ENCODE results near the gene FAT1. TPM values are rescaled to one million over a fixed set of nuclear protein-coding genes. Genes with fewer than 3 reads are reported as not detected.

FAT1 gene
- total RNA-seq, 1 experiment from 2014 or later: 197 TPM

DNA sequence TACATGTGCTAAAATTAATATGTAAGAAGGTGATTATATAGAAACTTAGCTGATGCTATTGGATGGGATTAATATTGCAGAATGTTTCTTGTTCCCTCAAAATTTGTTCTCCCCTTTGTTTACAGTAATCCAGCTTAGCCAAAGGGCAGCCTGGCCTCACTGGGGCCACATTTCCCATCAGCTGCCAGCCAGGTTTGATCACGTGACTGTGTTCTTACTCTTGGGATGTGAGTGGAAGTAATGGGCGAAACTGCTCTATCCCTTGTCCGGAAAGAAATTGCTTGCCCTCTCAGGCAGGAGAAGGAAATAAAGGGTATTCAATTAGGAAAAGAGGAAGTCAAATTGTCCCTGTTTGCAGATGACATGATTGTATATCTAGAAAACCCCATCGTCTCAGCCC, 44.1 kb upstream of the FAT1 start:
- intact Hi-C loops (cut with micrococcal nuclease; ENCODE audit: unreplicated experiment): no loop called here

DNA sequence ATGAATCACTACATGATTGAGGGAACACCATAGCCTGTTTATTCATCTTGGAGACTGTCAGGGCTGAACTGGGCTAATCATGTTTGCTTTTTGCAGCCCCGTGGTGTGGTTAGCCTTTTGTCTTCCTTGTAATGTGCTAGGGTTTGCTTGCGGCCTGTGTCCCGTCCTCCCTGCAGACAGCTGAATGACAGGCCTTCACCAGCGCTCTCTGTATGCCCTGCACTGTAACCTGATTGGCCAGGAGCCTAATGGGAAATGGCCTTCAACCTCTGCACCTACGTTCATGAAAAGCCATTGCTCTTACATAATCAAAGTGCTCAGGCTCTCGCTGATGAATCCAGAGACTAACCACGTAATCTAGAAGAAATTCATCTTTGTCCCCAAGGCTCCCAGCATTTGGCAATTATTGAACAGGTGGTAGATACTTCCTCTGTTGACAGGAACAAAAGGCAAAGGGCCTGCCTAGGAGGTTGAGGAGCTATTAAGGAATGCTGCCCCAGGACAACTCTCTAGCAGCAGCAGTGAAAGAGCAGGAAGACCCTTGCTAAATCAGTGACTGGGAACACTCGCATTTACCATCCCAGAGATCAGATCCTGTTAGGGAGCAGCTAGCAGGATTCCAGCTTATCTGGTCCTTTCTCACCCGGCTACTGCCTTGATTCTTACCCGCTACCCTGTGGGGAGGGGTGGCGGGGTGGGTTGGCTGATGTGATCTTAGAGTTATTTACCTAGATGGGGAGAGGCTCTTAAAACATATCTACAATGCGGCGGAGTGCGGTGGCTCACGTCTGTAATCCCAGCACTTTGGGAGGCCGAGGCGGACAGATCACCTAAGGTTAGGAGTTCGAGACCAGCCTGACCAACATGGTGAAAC, 42.3 kb upstream of the FAT1 start:
- TF ChIP-seq, protein P1, sequence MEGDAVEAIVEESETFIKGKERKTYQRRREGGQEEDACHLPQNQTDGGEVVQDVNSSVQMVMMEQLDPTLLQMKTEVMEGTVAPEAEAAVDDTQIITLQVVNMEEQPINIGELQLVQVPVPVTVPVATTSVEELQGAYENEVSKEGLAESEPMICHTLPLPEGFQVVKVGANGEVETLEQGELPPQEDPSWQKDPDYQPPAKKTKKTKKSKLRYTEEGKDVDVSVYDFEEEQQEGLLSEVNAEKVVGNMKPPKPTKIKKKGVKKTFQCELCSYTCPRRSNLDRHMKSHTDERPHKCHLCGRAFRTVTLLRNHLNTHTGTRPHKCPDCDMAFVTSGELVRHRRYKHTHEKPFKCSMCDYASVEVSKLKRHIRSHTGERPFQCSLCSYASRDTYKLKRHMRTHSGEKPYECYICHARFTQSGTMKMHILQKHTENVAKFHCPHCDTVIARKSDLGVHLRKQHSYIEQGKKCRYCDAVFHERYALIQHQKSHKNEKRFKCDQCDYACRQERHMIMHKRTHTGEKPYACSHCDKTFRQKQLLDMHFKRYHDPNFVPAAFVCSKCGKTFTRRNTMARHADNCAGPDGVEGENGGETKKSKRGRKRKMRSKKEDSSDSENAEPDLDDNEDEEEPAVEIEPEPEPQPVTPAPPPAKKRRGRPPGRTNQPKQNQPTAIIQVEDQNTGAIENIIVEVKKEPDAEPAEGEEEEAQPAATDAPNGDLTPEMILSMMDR (IDR thresholded peaks at IDR 0.05; ENCODE audit: unreplicated experiment): no peak
- H3K4me3 Mint-ChIP-seq (ENCODE audit: low read depth, unreplicated experiment): peak overlapping the region; percentile 46
- intact Hi-C loops (cut with micrococcal nuclease; ENCODE audit: unreplicated experiment): loop anchor here (1.0 to 2.0 kb wide), 3 partner anchors 37 to 171 kb away; no protein-coding TSS in a partner anchor
- CTCF ChIA-PET: interaction anchor here (0.5 to 1.7 kb wide), 7 partner anchors 16 to 1670 kb away, joined by 3 to 7 read pairs (median 3); no protein-coding TSS in a partner anchor
- peak overlapping the region; percentile 89 for H3K27ac Mint-ChIP-seq (ENCODE audit: unreplicated experiment)
- peaks cover 12% of the 10 kb centered on the region for H3K36me3 Mint-ChIP-seq (ENCODE audit: insufficient read depth, unreplicated experiment)
- no peaks in the 10 kb centered on the region for H3K27me3 Mint-ChIP-seq (ENCODE audit: unreplicated experiment)
- peaks cover 21% of the 10 kb centered on the region for H3K4me1 Mint-ChIP-seq (ENCODE audit: low read depth, unreplicated experiment)
- BruUV-seq (replicated peaks): no TSS peak
- DNase-seq: peak; percentile 65
- no peaks in the 10 kb centered on the region for H3K9me3 Mint-ChIP-seq (ENCODE audit: low read depth, unreplicated experiment)

More for the DNA sequence above, 44.1 kb upstream of the FAT1 start:
- Mint-ChIP-seq H3K36me3 (ENCODE audit: insufficient read depth, unreplicated experiment) (peaks cover 12% of the 10 kb centered on the region), H3K4me3 (ENCODE audit: low read depth, unreplicated experiment) (no peak overlapping the region), H3K9me3 (ENCODE audit: low read depth, unreplicated experiment) (no peaks in the 10 kb centered on the region), H3K27ac (ENCODE audit: unreplicated experiment) (peak overlapping the region; percentile 62), H3K4me1 (ENCODE audit: low read depth, unreplicated experiment) (peaks cover 30% of the 10 kb centered on the region), H3K27me3 (ENCODE audit: unreplicated experiment) (no peaks in the 10 kb centered on the region)
- TF ChIP-seq, protein P1 (IDR thresholded peaks at IDR 0.05; ENCODE audit: unreplicated experiment): no peak
- CTCF ChIA-PET: no interaction called here
- DNase-seq: no peak
- BruUV-seq (replicated peaks): no TSS peak

DNA sequence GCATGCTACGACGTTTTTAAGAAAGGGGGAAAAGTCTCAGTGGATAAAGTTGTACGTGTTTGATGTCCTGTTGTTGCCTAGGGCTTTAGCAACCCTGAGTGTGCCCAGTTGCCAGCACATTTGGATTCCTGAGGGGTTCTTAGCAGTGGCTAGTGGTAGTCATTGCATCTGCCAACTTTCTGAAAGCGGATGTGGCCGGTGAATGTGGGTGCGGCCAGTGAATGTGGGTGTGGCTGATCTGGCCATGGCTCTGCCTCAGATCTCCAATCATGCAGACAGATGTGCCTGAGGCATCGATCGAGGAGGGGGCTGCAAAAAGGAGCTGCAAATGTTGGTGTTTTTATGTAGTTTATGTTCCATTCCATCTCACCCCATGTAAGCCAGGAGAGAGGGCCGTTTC, 41.5 kb upstream of the FAT1 start:
- BruUV-seq (replicated peaks): no TSS peak
- H3K4me1 Mint-ChIP-seq (ENCODE audit: low read depth, unreplicated experiment): peaks cover 21% of the 10 kb centered on the region
- H3K4me3 Mint-ChIP-seq (ENCODE audit: low read depth, unreplicated experiment): peak overlapping the region; percentile 46
- no peaks in the 10 kb centered on the region for H3K27me3 Mint-ChIP-seq (ENCODE audit: unreplicated experiment)
- H3K27ac Mint-ChIP-seq (ENCODE audit: unreplicated experiment): peak overlapping the region; percentile 89
- peaks cover 12% of the 10 kb centered on the region for H3K36me3 Mint-ChIP-seq (ENCODE audit: insufficient read depth, unreplicated experiment)
- H3K9me3 Mint-ChIP-seq (ENCODE audit: low read depth, unreplicated experiment): no peaks in the 10 kb centered on the region
- intact Hi-C loops (cut with micrococcal nuclease; ENCODE audit: unreplicated experiment): loop anchor here (1.0 to 2.0 kb wide), 3 partner anchors 36 to 172 kb away; no protein-coding TSS in a partner anchor
- TF ChIP-seq, protein P1 (IDR thresholded peaks at IDR 0.05; ENCODE audit: unreplicated experiment): no peak
- CTCF ChIA-PET: interaction anchor here (0.6 to 1.7 kb wide), 7 partner anchors 16 to 172 kb away, joined by 3 to 7 read pairs (median 4); no protein-coding TSS in a partner anchor
- peak; percentile 75 for DNase-seq

DNA sequence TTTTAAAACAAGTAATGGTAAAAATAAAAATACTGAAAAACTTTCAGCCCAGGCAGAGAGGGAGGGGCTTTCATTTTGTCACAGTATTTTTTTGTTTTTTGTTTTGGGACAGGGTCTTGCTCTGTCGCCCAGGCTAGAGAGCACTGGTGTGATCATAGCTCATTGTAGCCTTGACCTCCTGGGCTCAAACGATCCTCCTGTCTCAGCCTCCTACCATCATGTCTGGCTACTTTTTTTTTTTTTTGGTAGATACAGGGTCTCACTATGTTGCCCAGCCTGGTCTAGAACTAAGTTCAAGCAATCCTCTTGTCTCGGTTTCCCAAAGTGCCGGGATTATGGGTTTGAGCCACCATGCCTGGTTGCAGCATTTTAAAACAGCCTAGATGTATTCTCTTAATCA, 40.8 kb upstream of the FAT1 start:
- Mint-ChIP-seq H3K27me3 (ENCODE audit: unreplicated experiment) (no peaks in the 10 kb centered on the region), H3K36me3 (ENCODE audit: insufficient read depth, unreplicated experiment) (peaks cover 12% of the 10 kb centered on the region), H3K4me1 (ENCODE audit: low read depth, unreplicated experiment) (peaks cover 21% of the 10 kb centered on the region), H3K4me3 (ENCODE audit: low read depth, unreplicated experiment) (no peak overlapping the region), H3K9me3 (ENCODE audit: low read depth, unreplicated experiment) (no peaks in the 10 kb centered on the region), H3K27ac (ENCODE audit: unreplicated experiment) (peak overlapping the region; percentile 89)
- no peak for DNase-seq
- CTCF ChIA-PET: interaction anchor here (1.5 to 1.6 kb wide), 2 partner anchors 30 to 36 kb away, joined by 4 read pairs; no protein-coding TSS in a partner anchor
- TF ChIP-seq, protein P1 (IDR thresholded peaks at IDR 0.05; ENCODE audit: unreplicated experiment): no peak
- BruUV-seq (replicated peaks): no TSS peak
- intact Hi-C loops (cut with micrococcal nuclease; ENCODE audit: unreplicated experiment): loop anchor here (2.0 kb wide), 2 partner anchors 36 to 80 kb away; no protein-coding TSS in a partner anchor
